HG03159 (cell line): ENCODE results near the gene ERBB2.
"Not testable (repeated sequence)": the region's sequence is repeated elsewhere in the genome, so short reads cannot be mapped to it uniquely, and the experiment has no call there.

Experiments used
- ATAC-seq: cut with Tn5 transposase; IDR thresholded peaks from one replicate; pipeline ENCODE4 v1.9.1; 2021; ENCODE audit warnings: mild to moderate bottlenecking, moderate library complexity; ENCODE audit not compliant: unreplicated experiment

The ERBB2 gene

DNA sequence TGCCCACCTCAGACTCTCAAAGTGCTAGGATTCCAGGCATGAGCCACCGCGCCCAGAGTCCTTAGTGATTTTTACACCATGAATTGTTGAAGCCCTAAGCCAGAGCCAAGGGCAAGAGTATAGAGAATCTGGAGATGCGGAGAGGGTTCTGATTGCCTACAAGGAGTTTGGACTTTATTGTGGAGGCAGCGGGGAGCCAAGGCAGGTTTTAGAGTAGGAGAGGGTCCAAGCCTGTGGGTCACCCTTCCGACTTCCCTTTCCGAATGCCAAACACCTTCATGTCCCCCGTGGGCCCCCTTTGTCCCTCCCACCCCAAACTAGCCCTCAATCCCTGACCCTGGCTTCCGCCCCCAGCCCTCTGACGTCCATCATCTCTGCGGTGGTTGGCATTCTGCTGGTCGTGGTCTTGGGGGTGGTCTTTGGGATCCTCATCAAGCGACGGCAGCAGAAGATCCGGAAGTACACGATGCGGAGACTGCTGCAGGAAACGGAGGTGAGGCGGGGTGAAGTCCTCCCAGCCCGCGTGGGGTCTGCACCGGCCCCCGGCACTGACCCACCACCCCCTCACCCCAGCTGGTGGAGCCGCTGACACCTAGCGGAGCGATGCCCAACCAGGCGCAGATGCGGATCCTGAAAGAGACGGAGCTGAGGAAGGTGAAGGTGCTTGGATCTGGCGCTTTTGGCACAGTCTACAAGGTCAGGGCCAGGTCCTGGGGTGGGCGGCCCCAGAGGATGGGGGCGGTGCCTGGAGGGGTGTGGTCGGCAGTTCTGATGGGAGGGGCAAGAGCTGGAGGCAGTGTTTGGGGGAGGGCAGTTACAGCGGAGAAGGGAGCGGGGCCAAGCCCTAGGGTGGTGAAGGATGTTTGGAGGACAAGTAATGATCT is 23.3 kb downstream of the ERBB2 start:
- no peak for ATAC-seq

DNA sequence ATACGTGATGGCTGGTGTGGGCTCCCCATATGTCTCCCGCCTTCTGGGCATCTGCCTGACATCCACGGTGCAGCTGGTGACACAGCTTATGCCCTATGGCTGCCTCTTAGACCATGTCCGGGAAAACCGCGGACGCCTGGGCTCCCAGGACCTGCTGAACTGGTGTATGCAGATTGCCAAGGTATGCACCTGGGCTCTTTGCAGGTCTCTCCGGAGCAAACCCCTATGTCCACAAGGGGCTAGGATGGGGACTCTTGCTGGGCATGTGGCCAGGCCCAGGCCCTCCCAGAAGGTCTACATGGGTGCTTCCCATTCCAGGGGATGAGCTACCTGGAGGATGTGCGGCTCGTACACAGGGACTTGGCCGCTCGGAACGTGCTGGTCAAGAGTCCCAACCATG is 24.9 kb downstream of the ERBB2 start:
- no peak for ATAC-seq

DNA sequence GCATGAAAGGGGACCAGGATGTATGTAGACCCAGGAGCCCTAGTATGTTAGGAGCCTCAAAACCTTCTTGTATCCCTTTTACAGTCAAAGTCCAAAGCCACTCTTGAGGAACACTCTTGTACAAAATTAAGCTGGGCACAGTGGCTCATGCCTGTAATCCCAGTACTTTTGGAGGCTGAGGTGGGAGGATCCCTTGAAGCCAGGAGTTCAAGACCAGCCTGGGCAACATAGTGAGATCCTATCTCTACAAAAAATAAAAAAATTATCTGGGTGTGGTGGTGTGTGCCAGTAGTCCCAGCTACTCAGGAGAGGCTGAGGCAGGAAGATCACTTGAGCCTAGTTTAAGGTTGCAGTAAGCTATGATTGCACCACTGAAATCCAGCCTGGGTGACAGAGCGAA is 26.1 kb downstream of the ERBB2 start:
- not testable (repeated sequence) for ATAC-seq

- ATAC-seq, result no peak
Observed at GRCh38 chr17:39726617-39727016, 26.8 kb downstream of the ERBB2 start.

DNA sequence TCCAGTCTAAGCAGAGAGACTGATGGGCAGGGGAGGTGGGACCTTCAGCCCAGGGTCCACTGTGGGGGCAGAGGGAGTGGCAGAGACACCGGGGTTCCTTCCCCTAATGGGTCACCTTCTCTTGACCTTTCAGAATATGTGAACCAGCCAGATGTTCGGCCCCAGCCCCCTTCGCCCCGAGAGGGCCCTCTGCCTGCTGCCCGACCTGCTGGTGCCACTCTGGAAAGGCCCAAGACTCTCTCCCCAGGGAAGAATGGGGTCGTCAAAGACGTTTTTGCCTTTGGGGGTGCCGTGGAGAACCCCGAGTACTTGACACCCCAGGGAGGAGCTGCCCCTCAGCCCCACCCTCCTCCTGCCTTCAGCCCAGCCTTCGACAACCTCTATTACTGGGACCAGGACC is 27.7 kb downstream of the ERBB2 start:
- no peak for ATAC-seq

GRCh38 chr17:39729280-39729851 is 29.5 kb downstream of the ERBB2 start:
- ATAC-seq, result no peak

GRCh38 chr17:39730095-39730921 is 30.4 kb downstream of the ERBB2 start, which contains the start of gene MIEN1:
MIEN1 (minus strand) TSS chr17:39730532; CDS start chr17:39730495, 37 bp downstream.
- ATAC-seq, result peak; percentile 85

DNA sequence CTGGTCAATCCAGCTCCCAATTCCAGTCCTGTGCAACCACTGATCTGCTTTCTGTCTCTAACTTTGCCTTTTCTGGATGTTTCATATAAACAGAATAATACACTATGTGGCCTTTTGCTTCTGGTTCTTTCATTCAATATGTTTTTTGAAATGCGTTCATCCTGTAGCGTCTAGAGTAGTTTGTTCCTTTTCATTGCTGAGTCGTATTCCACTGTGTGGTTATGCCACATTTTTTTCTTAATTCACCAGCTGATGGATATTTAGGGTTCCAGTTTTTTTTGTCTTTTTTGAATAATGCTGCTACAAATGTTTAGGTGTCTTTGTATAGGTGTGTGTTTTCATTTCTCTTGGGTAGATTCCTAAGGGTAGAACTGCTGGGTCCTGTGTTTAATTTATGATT is 32.7 kb downstream of the ERBB2 start:
- ATAC-seq, result no peak

DNA sequence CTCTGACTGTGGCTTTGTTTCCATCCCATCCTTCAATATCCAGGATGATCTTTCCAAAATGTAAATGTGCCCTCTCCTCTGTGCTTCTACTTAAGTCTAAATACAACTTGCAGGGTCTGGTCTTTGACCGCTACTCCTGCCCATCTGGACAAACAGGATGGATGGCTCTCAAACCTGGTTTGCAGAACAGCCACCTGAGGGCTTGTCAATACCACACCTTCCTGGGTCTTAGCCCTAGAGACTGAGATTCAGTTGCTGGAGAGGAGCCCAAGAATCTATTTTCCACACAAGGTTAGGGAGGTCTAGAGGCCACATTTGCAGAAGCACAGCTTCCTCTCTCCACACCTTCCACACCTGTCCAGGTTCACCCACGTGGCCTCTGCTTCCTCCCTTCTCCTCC is 36.0 kb downstream of the ERBB2 start:
- no peak for ATAC-seq

DNA sequence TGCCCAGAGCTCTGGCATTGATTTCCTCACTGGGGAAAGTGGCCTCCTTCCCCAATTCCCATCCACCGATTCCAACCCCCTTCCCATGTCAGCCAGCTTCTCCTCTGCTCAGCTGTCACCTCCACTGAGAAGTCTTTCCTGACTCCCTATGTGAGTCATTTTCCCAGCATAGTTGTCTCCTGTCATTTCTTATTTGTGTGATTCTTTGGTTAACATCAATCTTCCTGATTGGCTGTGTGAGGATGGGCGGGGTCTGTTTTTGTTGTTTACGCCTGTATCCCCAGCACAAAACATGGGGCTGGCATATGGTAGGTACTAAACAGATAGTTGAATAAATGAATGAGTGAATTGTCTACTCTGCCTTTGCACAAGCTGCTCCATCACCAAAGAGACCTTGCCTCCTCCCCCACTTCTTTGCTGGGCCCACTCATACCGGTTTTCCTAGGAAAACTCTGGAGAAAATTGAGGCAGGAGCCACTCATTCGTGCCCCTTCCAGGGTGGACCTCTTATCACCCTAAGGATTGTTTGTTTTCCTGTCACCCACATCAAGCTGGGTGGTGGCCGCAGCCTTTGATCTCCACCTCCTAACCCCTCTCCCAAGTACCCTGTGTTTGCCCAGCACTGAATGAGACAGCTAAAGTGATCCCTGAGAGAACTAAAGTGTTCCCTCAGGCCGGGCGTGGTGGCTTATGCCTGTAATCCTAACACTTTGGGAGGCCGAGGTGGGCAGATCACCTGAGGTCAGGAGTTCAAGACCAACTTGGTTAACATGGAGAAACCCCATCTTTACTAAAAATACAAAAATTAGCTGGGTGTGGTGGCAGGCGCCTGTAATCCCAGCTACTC is 36.7 kb downstream of the ERBB2 start:
- ATAC-seq, result no peak

- ATAC-seq, result no peak
Observed at GRCh38 chr17:39737206-39737759, 37.4 kb downstream of the ERBB2 start.

- no peak for ATAC-seq
Observed at GRCh38 chr17:39737760-39738567, 38.1 kb downstream of the ERBB2 start, which contains the start of gene GRB7. GRB7 (plus strand) TSS chr17:39737938; CDS start chr17:39742302, 4,364 bp downstream.

DNA sequence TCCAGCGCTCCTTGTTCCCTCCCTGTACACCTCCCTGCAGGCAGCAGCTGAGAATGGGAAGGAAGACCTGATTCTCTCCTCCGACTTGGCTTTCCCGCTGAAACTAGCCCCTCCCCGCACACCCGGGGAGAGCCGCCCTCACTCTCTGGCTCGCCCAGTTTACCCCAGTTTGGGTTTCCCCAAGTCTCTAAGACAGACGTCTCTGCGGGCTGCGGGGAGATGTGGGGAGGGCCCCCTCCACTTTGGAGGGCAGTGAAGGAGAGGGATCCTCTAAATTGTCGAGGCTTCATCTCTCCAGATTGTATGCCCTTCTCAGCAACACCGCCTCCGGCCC is 38.7 kb downstream of the ERBB2 start:
- ATAC-seq, result no peak

DNA sequence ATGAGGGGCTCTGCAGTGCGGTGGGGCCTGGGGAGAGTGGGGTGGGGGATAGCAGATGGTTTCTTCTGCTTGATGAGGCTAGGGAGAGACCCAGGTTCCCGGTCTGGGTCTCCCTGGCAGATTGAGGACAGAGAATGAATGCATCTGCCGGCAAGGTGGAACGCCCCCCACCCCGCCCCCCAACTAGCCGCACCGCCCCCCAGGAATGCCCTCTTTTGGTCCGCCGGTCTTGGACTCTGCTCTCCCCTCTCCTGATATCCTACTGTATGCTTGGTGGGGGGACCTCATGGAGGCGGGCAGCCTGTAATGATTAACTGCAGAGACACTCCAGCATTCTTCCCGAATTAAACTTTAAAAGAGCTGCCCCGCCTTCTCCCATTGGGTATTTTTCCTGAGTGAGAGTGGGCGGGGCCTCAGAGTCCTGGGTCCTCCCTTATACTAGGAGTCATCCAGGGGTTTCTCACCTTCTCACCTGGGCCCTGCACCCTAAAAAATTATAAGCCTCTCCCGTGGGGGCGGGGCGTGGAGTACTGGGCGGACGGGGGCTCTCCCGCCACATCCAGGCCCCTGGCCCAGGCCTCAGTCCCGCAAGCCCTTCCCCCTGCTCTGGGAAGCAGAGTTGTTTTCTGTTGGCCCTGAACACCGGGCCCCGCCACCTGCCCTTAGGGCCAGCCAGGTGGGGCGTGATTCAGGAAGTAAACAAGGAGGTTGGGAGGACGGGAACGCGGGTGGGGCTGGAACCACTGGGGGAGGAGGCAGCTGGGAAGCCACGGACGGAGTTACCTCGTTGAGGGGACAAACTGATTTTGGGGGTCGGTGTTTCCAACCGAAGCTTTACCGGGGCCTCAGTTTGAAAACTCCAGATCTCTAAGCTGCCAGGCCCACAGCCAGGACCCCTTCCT is 39.4 kb downstream of the ERBB2 start:
- no peak for ATAC-seq

- ATAC-seq, result no peak
Observed at GRCh38 chr17:39739885-39740356, 40.1 kb downstream of the ERBB2 start.

DNA sequence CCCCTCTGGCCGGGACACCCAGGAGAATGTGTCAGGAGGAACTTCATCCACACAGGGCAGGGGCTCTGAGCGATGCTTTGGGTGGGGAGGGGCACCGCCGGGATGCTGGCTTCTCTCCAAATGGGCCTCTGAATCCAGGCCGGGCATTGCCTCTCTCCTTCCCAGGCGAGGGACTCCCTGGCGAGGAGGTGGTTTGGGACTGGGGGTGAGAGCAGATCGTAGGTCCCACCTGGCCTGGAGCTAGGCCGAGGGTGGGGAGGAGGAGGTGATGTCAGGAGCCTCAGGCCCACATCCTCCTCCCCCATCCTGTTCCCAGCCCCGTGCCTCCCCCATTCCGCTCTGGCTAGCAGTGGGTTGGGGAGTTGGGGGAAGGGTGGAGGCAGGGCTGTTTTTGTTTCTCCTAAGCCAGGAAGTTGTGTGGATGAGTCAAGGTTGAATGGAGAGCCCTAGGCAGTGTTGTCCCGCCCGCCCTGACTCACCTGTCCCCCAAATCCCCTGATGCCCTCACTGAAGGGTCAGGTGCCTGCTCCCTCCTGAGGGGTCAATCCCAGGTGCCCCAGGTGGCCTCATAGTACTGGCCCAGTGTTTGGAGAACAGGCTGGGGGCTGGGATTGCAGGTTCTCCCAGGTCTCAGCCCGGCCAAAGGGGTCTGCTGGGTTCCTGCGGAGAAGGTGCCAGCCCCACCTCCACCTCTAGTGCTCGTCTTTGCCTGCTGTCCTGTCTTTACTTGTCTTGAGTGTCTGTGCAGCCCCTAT is 40.7 kb downstream of the ERBB2 start:
- no peak for ATAC-seq

DNA sequence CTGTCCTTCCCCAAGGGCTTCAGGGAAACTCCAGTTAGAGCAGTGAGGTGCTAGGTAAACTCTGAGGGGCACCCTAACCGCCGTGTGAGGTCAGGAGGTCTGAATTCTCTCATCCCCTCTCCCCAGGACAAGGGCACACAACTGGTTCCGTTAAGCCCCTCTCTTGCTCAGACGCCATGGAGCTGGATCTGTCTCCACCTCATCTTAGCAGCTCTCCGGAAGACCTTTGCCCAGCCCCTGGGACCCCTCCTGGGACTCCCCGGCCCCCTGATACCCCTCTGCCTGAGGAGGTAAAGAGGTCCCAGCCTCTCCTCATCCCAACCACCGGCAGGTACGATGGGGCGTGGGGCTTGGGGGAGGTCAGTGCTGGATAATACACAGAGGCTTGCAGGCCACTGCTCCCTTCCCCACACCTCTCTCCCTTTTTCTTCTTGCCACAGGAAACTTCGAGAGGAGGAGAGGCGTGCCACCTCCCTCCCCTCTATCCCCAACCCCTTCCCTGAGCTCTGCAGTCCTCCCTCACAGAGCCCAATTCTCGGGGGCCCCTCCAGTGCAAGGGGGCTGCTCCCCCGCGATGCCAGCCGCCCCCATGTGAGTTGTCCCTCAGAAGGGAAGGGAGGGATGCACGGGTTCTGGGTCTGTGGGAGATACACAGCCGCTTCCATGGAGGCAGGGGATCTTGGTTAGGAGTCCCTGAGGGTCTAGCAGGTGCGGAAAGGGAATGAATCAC is 42.4 kb downstream of the ERBB2 start:
- no peak for ATAC-seq
